IPS-NIHi7 (cell line): ENCODE data around the gene CNTNAP1.
"Not testable (repeated sequence)": the region's sequence is repeated elsewhere in the genome, so short reads cannot be mapped to it uniquely, and the experiment has no call there.

Source experiments
- DNase-seq: peaks from one replicate; pipeline ENCODE4 v3.0.0; 2012; ENCODE audit warnings: mixed read lengths; ENCODE audit errors: extremely low spot score

Gene CNTNAP1

DNA sequence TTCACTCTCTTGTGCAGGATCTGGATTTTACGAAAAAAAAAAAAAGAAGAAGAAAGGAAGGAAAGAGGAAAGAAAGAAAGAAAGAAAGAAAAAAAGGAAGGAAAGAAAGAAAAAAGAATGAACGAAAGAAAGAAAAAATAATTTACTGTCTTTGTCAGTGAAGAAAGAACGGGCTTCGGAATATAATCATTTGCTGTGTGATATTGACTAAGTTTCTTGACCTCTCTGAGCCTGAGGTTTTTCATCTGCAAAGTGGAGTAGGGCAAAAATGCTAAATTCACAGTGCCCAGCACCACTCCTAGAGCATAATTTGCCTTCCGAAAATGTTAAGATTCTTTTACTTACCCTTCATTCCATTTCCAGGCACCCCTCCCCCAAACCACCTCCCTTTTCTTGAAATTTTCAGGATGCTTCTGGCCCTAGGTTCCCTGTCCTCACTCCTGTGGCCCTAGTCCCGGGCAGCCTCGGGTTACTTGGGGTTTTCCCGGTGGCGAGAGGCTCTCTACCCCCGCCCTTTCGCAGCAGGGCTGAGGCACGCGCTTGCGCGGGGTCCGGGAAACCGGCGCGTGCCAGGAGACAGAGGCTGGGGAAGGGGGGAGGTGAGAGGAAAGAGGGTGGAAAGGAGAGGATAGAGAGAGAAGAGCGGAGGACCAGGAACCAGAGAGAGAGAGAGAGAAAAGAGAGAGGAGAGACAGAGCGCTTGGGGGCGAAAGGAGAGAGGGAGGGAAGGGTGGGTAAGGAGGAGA lies at the start of gene CNTNAP1:
Gene CNTNAP1, plus strand, starts transcription at position 556 of the 746 bp plus-strand sequence. CDS start 299 bp downstream, outside the sequence.
- DNase-seq: peak; percentile 75

GRCh38 chr17:42632949-42633444 lies 49.3 kb upstream of the CNTNAP1 start:
- no peak for DNase-seq

- no peak for DNase-seq
Measured at GRCh38 chr17:42639525-42640113, 42.7 kb upstream of the CNTNAP1 start.

DNA sequence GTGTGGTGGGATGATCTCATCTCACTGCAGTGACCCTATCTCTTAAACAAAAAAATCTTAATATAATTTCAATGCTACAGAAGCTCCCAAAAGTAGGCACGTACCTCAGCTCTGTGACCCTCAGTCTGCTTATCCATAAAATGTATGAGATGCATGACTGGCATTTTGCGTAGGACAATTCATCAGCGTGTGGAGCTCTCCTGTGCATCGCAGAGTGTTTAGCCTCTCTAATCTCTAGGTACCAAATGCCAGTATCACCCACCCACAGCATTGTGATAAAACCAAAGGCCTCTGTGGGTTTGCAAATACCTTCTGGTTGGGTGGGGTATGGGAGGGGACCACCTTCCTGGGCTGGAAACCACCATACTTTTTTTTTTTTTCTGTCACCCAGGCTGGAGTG lies 42.2 kb upstream of the CNTNAP1 start:
- no peak for DNase-seq

- DNase-seq: no peak
Measured at GRCh38 chr17:42642336-42642735, 40.0 kb upstream of the CNTNAP1 start.

DNA sequence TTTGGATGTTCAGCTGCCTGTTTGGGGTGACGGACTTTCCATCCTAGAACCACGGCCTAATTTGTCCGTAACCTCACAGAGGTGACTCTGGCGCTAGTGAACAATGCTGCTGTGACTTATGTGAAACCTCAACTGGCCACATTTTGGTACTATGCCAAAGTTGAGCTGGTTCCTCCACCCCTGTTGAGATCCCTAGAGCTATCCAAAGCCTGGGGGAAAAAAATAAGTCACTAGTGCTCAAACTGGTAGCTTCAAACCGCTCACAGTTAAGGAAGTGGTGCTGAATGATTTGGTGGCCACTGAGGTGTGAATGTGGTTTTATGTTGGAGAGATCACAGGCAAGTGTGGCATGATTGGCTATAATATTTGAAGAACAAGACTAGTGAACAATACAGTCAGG lies 34.6 kb upstream of the CNTNAP1 start:
- DNase-seq: no peak

DNA sequence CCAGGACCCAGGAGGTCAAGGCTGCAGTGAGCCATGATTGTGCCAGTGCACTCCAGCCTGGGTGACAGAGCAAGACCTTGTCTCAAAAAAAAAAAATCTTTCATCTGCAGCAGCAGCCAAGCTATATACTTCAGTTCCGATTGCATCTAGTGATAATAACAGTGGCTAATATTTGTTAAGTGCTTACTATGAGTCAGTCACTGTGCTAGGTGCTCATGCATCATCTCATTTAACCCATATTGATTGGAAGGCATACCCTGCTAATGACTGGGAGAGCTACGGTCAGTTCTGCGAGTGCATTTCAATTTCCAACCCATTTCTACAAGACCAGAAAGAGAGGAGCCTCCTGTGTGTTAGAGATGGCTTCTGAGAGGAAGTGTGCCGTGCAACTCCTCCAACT lies 30.9 kb upstream of the CNTNAP1 start:
- no peak for DNase-seq

- DNase-seq: no peak
Measured at GRCh38 chr17:42653179-42654124, 28.9 kb upstream of the CNTNAP1 start.

- no peak for DNase-seq
Measured at GRCh38 chr17:42655528-42655927, 26.8 kb upstream of the CNTNAP1 start.

GRCh38 chr17:42657824-42658588 lies 24.3 kb upstream of the CNTNAP1 start:
- DNase-seq: no peak

GRCh38 chr17:42659079-42659931 lies 23.0 kb upstream of the CNTNAP1 start, which contains the start of gene TUBG2:
Gene TUBG2, plus strand, starts transcription at chr17:42659284. Its CDS starts 220 bp downstream, at chr17:42659504.
- DNase-seq: peak; percentile 97

DNA sequence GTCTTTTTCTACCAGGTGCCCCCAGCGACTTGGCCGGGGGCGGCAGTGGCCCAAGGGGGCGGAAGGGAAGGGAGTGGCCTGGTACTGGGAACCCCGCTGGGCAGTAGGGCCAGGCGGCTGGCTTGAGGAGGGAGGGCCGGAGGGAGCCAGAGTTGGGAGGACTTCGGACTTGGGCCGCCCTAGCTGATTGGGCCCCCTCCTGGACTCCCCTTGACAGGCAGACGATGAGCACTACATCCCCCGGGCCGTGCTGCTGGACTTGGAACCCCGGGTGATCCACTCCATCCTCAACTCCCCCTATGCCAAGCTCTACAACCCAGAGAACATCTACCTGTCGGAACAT lies 22.4 kb upstream of the CNTNAP1 start:
- DNase-seq: not testable (repeated sequence)

GRCh38 chr17:42660692-42661345 lies 21.5 kb upstream of the CNTNAP1 start:
- no peak for DNase-seq

DNA sequence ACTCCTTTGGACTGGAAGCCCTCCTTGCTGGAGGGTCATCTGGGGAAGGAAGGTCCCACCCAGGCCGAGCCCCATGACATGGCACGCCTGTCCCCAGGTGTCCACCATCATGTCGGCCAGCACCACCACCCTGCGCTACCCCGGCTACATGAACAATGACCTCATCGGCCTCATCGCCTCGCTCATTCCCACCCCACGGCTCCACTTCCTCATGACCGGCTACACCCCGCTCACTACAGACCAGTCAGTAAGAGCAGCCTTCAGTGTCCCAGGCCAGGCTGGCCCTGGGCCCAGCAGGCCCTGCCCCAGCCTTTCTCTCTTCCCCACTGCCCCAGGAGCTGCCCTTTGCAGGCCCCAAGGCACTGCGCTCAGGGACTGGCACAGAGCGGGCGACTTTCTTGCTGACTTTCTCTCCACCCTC lies 16.7 kb upstream of the CNTNAP1 start:
- no peak for DNase-seq

- not testable (repeated sequence) for DNase-seq
Measured at GRCh38 chr17:42666126-42666525, 16.2 kb upstream of the CNTNAP1 start.

DNA sequence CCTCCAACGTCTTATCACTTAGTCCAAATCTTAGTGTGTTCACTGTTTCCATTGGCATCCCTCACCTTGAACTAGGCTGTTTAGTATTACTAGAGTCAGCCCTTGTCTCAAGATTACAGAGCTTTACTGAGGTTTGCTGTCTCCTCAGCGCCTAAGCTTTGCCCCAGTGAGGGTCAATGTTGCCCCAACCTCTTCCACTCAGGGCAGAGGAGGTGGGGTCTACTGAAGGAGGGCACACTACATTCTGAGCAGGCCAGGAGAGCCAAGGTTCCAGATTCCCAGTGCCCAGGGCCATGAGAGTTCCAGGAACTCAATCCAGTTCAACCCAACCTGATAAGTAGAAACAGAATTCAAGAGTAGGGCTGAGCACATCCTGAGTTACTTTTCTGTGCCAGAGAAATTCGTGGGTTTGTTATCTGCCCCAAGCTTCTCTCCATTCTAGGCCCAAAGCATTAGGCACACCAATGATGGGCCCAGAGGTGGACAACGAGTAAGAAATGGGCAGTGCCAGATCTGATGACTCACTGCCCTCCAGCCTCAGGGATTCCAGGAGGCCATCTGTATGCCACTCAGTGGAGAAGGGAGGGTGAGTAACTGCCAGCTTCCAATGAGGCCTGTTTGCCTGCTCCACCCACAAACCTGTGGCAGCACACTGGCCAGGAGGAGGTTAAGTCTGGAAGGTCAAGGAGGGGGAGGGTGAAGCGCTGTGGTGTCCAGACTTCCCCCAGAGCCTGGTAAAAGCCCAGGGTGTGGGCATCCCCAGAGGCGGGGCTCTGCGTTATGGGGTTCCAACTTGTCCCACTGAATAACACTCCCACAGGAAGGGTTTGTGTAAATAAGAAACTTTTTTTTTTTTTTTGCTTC lies 15.0 kb upstream of the CNTNAP1 start:
- DNase-seq: no peak

DNA sequence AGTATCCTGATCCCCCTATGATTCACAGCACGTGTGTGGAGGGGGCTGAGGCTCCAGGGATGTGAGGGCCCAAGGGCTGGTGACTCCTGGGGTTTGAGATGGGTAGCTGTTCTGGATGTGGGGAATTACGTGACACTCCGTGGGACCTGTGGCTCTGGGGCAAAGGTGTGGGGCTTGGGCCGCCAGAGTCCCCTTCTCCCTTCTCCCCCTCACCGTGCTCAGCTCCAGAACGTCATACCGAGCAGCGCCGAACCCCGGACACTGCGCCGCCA lies 12.7 kb upstream of the CNTNAP1 start:
- no peak for DNase-seq

DNA sequence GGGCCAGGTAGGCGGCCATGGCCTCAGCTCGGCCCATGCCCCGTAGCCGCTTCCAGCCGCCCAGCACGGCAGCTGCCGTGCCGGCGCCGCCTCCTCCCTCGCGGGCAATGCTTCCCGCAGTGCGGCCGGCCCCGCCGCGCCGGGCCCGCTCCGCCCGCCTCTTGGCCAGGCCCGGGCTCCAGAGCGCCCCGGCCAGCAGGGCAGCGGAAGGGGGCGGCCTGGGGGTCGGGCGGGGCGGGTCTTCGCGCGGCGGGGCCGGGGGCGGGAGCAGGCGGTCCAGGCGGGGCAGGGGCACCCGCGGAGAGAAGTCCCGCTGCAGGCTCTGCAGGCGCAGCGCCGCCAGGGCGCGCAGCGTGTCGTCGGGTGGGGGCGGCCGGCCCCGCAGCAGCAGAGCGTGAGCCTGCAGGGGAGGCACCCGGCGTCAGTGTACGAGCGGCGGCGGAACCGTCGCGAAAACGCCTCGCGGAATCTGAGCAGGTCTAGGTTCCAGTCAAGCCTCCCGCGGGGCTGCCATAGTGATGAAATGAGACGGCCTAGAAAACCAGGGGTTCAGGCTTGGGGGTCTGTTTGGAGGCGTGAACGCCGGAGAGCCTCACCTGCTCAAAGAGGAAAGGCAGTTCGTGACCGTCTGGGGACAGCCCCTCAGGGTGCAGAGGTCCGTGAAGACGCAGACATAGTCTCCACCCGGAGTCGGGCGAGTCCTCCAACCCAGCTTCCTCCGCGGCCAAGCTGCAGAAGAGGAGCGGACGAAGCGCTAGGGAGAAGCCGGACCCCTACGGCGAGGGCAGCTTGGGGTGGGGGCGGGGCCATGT lies 12.1 kb upstream of the CNTNAP1 start:
- peak; percentile 71 for DNase-seq
